Epidermal melanocyte (primary cell): ENCODE results near the gene SUFU.
"Not testable (repeated sequence)": the region's sequence is repeated elsewhere in the genome, so short reads cannot be mapped to it uniquely, and the experiment has no call there.

Experiments used
- DNase-seq: peaks from one replicate; pipeline ENCODE4 v3.0.0; 2011; ENCODE audit warnings: low spot score; ENCODE audit not compliant: insufficient read length

Gene SUFU

GRCh38 chr10:102511583-102512274 lies 8.0 kb downstream of the SUFU start:
- DNase-seq: no peak

- DNase-seq: no peak
These were observed 10.9 kb downstream of the SUFU start for GRCh38 chr10:102514487-102515311.

DNA sequence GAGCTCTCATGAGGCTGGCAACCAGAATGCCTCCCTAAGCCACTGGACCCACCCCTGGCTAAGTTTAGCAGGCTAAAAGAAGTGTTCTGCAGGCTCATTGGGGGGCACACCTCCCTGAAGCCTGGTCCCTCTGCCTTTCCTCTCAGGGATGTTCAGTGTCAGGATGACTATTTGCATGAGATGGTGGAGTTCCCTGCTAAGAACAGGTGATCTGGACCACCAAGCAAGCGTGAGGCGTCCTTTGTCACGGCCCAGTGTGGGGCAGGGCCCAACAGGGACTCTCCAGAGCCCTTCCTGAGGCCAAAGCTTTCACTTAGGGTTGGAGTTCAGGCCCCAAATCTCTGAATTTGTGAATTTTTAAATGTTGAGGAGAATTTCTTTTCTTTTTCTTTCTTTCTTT lies 12.0 kb downstream of the SUFU start:
- DNase-seq: no peak

- no peak for DNase-seq
These were observed 13.8 kb downstream of the SUFU start for GRCh38 chr10:102517553-102517952.

DNA sequence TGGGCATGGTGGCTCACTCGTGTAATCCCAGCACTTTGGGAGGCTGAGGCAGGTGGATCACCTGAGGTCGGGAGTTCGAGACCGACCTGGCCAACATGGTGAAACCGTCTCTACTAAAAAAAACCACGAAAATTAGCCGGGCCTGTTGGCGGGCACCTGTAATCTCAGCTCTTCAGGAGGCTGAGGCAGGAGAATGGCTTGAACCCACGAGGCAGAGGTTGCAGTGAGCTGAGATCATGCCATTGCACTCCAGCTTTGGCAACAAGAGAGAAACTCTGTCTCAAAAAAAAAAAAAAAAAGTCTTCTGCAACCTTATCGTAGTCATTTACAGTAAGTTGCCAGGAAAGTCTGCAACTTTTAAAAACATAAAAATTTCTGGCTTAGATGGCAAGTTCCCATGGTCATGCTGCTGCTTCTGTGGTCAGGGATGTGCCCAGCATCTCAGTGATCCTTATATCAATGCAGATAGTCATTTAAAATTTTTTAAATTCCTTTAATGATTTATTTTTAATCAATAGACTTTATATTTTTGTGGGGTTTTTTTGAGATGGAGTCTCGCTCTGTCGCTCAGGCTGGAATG lies 15.6 kb downstream of the SUFU start:
- no peak for DNase-seq

DNA sequence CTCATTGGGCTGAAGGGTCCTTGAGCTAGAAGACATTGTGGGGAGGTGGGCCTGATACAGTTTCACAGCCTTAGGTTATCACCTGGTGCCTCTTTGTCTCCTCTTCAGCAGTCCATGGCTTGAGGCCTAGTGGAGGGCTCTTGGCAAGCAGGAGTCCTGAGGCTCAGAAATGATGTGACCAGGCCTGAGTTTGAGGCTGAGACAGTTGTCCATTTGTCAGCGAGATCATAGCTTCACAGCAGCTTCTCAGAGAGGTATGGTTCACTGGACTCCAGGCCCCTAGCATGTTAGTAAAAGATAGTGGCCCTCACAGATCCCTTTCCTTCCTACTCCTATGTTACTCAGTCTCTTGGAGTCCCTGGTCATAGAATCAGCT lies 19.1 kb downstream of the SUFU start:
- DNase-seq: no peak

GRCh38 chr10:102523250-102524029 lies 19.7 kb downstream of the SUFU start:
- DNase-seq: no peak

- DNase-seq: no peak
These were observed 21.0 kb downstream of the SUFU start for GRCh38 chr10:102524746-102525145.

GRCh38 chr10:102527546-102527945 lies 23.8 kb downstream of the SUFU start:
- no peak for DNase-seq

- DNase-seq: no peak
These were observed 30.6 kb downstream of the SUFU start for GRCh38 chr10:102534333-102534732.

- not testable (repeated sequence) for DNase-seq
These were observed 31.2 kb downstream of the SUFU start for GRCh38 chr10:102534966-102535365.

- DNase-seq: no peak
These were observed 31.8 kb downstream of the SUFU start for GRCh38 chr10:102535481-102536147.

- DNase-seq: no peak
These were observed 33.6 kb downstream of the SUFU start for GRCh38 chr10:102537367-102537766.

DNA sequence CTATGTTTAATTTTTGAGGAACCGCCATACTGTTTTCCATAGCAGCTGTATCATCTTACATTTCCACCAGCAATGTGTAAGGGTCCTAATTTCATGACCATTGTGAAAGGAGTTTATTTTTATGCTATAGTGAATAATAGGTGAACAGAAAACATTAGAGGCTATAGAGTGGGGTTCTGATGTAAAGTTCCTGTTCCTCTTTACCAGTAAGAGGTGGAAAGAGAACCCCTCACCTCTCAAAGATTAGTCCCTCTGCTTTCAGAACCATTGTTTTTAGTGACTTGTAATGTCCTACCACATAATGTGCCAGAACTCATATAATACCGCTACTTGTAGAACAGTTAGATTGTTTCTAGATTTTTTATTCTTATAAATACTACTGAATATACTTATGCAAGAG lies 34.2 kb downstream of the SUFU start:
- DNase-seq: no peak

DNA sequence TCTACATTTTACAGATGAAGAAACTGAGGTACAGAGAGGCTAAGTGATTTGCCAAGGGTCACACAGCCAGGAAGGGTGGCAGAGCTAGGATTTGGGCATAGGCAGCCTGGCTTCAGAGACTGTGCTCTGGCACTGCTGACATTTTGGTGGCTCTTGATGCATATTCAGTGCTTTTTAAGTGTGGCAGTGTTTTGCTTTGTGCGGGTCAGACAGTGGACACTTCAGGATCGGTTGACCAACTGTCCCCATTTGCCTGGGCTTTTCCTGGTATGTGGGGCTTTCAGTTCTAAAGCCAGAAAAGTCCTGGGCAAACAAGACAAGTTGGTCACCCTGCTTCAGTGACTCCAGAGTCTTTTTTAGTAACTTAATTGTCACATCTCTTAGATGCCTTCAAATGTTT lies 35.0 kb downstream of the SUFU start:
- DNase-seq: no peak

- no peak for DNase-seq
These were observed 36.3 kb downstream of the SUFU start for GRCh38 chr10:102540023-102540422.

DNA sequence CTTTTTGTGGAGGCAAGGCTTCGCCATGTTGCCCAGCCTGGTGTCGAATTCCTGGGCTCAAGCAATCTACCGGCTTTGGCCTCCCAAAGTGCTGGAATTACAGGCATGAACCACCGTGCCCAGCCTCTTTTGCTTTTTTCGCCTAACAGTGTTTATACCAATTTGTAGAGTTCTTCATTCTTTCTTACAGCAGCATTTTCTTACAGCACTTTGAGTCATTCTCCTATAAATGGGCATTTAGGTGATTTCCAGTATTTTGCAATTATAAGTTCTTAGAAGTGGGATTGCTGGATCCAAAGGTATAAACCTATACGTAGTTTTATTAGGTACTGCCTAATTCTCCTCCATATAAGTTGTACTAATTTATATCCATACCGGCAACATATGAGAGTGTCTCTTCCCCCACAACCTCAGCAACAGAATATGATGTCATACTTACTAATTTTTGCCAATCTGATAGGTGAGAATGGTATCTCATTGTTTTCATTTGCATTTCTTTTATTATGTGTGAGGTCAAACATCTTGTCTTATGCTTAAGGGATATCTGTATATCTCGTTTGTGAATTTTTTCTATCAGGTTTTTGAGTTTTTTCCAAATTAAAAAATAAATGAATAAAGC lies 39.1 kb downstream of the SUFU start:
- DNase-seq: no peak

DNA sequence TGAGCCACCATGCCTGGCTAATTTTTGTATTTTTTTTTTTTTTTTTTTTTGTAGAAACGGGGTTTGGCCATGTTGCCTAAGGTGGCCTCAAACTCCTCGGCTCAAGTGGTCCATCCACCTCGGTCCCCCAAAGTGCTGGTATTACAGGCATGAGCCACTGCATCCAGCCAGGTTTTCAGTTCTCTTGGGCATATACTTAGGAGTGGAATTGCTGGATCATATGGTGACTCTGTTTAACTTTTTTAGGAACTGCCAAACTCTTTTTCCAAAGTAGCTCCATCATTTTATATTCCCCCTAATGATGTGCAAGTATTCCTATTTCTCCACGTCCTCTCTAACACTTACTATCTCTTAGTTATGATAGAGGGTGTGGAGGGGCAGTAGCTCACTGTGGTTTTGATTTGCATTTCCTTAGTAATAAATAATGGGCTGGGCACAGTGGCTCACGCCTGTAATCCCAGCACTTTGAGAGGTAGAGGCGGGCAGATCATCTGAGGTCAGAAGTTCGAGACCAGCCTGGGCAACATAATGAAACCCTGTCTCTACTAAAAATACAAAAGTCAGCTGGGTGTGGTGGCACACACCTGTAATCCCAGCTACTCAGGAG lies 41.6 kb downstream of the SUFU start:
- DNase-seq: no peak

DNA sequence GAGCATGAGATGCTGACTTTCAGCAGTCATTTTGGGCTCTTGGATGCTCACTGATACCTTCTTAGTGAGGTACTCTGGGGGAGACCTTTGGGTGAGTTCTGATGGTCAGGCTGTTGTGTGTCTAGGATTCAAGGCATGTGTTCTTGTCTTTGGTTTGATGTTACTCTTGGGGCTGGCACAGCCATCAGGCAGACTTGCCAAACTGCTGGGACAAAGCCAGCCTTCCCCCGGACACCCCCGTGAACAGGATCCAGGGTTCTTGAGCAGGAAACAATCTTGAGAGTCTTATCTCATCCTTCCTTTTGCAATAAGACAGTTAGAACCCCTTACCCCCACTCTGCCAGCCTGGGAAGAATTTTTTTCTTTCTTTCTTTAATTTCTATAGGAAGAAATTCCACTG lies 42.2 kb downstream of the SUFU start:
- no peak for DNase-seq

DNA sequence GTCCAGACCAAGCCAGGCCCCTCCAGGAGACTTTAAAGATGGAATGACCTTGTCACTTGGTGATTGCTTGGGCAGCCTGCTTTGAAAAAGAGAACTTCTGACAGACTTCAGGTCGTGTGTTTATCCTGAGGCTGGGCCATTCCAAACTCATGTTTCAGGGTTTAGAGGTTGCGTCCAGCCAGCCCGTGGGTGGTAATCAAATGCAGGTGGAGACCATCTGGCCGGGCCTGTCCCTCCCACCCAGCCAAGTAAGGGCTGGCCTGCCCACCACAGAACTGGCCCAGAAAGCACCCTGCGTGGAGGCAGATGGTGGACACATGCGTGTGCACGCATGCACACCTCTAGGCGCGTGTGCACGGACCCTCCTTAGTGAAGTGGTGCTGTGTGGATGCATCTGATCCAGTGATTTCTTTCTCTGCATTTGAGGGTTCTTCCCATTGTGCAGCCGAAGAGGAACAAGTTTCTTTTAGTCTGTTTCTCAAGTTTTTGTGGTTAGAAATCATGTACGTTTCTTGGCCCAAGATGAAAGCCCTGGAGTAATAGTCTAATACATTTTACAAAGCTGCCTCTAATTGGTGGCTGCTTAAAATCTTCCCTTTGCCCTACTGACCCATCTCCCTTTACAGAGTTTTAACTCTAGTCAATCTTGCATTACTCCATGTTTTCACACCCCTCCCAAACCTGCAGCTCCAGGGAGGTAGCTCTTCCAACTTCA lies 43.0 kb downstream of the SUFU start:
- no peak for DNase-seq
